ENCODE results near the gene MSMO1.
A peak's percentile ranks its signal among the peaks of the same experiment; 100 is the strongest.

The MSMO1 gene

GRCh38 chr4:165364452-165365080 lies 37.1 kb downstream of the MSMO1 start:
- no peak for DNase-seq

GRCh38 chr4:165367040-165367439 lies 39.6 kb downstream of the MSMO1 start:
- DNase-seq, result no peak

GRCh38 chr4:165368114-165368513 lies 40.6 kb downstream of the MSMO1 start:
- DNase-seq, result no peak

DNA sequence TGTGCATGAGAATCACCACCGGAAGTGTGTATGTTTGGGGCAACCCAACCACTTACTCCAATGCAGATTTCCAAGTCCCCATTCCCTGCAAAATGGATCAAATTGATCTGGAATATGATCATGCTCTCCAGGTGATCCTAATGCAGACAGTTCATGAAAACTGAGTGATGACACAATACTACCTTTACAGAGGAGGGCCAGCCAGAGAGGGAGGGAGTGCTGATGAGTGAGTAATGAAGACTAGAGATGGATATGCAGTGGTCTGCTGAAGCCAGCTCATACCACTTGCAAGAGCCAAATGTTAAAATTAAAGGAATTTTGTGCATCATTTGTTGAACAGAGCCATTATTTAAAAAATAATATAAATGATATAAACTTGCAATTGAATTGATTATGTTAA lies 41.1 kb downstream of the MSMO1 start:
- no peak for DNase-seq

- no peak for DNase-seq
Measured at GRCh38 chr4:165369522-165369921, 42.1 kb downstream of the MSMO1 start.

DNA sequence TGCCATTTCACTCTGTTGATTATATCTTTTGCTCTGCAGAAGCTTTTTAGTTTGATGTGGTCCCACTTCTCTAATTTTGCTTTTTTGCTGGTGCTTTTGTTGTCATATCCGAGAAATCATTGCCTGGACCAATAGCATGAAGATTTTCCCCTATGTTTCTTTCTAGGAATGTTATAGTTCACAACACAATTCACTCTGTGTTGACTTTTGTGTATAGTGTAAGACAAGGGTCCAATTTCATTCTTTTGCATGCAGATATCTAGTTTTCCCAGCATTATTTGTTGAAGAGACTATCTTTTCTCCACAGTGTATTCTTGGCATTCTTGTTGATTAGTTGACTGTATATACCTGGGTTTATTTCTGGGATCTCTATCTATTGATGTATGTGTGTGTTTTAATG lies 43.1 kb downstream of the MSMO1 start:
- no peak for DNase-seq

GRCh38 chr4:165375465-165375864 lies 48.0 kb downstream of the MSMO1 start:
- no peak for DNase-seq

GRCh38 chr4:165378398-165378744 lies 50.9 kb downstream of the MSMO1 start:
- no peak for DNase-seq

DNA sequence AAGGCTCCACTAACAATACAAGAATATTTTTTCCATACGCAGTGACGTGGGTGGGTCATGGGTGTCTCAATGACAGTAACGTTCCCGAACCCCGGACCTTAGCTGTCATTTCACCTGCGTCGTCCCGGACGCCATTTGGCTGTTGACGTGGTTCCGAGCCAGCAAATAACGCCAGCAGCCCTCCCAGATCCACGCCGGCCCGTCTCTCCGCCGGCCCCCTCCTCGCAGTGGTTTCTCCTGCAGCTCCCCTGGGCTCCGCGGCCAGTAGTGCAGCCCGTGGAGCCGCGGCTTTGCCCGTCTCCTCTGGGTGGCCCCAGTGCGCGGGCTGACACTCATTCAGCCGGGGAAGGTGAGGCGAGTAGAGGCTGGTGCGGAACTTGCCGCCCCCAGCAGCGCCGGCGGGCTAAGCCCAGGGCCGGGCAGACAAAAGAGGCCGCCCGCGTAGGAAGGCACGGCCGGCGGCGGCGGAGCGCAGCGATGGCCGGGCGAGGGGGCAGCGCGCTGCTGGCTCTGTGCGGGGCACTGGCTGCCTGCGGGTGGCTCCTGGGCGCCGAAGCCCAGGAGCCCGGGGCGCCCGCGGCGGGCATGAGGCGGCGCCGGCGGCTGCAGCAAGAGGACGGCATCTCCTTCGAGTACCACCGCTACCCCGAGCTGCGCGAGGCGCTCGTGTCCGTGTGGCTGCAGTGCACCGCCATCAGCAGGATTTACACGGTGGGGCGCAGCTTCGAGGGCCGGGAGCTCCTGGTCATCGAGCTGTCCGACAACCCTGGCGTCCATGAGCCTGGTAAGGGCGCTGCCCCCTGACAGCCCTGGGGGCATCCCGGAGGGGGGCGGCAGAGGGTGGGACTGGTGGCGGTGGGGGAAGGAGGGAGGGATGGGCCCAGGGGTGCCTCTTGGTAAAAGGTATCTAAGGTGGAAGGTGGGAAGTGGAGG lies 51.5 kb downstream of the MSMO1 start, which contains the start of gene CPE:
Gene CPE (plus strand): TSS at position 264 of the 933 bp plus-strand sequence. CDS start 214 bp downstream, at position 478.
- peak; percentile 71 for DNase-seq

- peak; percentile 53 for DNase-seq
Measured at GRCh38 chr4:165379678-165380064, 52.2 kb downstream of the MSMO1 start.

DNA sequence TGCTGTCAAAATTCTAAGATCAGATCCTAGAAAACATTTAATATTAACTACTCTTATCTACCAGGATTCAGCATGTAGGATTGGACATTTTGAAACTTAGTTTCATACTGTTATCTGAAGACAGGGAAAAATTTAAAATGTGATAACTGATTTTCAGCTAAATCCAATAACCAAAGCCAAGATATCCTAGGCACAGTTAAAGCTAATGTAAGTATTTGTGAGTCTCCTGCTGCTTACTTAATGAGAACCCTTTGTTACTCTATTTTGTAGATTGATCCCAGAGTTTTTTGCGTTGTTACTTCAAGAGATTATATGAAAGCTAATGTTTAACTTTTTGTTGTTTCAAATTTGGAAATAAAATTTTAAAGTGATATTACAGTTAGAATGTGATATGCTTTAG lies 53.3 kb downstream of the MSMO1 start:
- DNase-seq, result no peak

- no peak for DNase-seq
Measured at GRCh38 chr4:165381821-165382373, 54.4 kb downstream of the MSMO1 start.

- no peak for DNase-seq
Measured at GRCh38 chr4:165382640-165383039, 55.2 kb downstream of the MSMO1 start.

DNA sequence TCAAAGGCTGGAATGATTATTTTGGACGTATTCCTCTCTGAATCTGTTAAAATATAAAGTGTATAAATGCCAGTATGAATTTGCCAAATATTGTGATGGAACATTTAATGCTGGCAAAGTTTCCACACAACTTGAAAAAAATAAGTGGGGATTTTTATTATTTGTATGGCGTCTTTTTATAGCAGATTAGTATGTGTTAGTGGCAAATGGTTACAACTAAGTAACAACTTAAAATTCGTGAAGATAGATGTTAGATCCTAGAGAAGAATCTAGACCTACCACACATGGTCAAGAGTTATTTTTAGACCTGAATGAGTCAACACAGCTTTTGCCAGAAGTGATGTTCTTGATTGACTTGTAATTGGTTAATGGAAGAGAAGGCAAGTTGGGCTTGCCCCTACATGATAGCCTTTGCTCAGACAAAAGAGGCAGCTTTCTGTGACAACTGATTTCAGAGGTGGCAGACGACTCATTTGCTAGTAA lies 56.2 kb downstream of the MSMO1 start:
- DNase-seq, result peak; percentile 77

DNA sequence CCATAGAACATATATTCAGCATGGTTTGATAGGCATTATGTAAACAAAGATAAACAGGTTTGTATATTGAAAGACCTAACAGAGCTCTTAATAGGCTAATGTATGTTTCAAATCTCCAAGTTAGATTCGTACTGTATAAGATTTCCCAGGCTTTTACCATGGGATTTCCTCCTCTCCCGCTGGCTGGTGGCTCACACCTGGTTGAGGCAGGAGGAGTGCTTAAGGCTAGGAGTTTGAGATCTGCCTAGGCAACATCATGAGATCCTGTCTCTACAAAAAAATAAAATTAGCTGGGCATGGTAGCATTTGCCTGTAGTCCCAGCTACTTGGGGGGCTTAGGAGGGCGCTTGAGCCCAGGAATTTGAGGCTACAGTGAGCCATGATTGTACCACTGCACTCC lies 56.7 kb downstream of the MSMO1 start:
- no peak for DNase-seq

GRCh38 chr4:165384598-165384997 lies 57.1 kb downstream of the MSMO1 start:
- DNase-seq, result peak; percentile 73

GRCh38 chr4:165385126-165385525 lies 57.7 kb downstream of the MSMO1 start:
- DNase-seq, result peak; percentile 25

GRCh38 chr4:165386328-165386727 lies 58.9 kb downstream of the MSMO1 start:
- DNase-seq, result no peak

DNA sequence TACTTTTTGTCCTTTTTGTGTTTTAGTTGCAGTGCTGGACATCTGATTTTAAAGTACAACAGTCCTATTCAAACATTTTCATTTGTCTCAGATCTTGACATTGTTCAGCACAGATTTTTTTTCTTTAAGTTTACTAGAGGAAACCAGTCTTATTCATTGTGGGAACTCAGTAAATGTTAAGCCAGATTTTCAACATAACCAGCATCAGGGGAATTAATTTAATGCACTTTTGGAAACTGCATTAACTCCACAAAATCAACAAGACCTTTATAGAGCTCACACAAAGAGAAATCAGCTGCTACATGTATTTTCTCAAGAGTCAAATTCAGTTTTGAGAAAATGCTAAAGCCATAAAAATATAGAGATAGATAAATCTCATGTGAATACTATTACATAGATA lies 61.3 kb downstream of the MSMO1 start:
- no peak for DNase-seq

All from NCI-H1105 (cell line).